Inferior parietal cortex (tissue), 1 donor: Measurements from ENCODE around the gene EPGN.
"Not testable (repeated sequence)": the region's sequence is repeated elsewhere in the genome, so short reads cannot be mapped to it uniquely, and the experiment has no call there.

Experiments
- DNase-seq: peaks from one replicate; pipeline ENCODE4 v3.0.0-alpha.2; 2016; ENCODE audit errors: extremely low spot score

EPGN gene

GRCh38 chr4:74339501-74339900, 31.2 kb downstream of the EPGN start:
- DNase-seq, result no peak

- DNase-seq, result not testable (repeated sequence)
Observed at GRCh38 chr4:74340421-74340820, 32.2 kb downstream of the EPGN start.

- DNase-seq, result no peak
Observed at GRCh38 chr4:74344031-74344430, 35.8 kb downstream of the EPGN start.

GRCh38 chr4:74353858-74354257, 45.6 kb downstream of the EPGN start:
- no peak for DNase-seq

GRCh38 chr4:74357965-74358364, 49.7 kb downstream of the EPGN start:
- DNase-seq, result no peak

- no peak for DNase-seq
Observed at GRCh38 chr4:74361671-74362070, 53.4 kb downstream of the EPGN start.

GRCh38 chr4:74362347-74362746, 54.1 kb downstream of the EPGN start:
- DNase-seq, result no peak

- no peak for DNase-seq
Observed at GRCh38 chr4:74364256-74364651, 56.0 kb downstream of the EPGN start.

GRCh38 chr4:74364652-74365491, 56.6 kb downstream of the EPGN start, which contains the start of gene EREG:
EREG (plus strand) TSS chr4:74365145; CDS start chr4:74365309, 164 bp downstream.
- no peak for DNase-seq

- no peak for DNase-seq
Observed at GRCh38 chr4:74365761-74366160, 57.5 kb downstream of the EPGN start.
